HG03354 (cell line): ENCODE data around the gene COL24A1.
"Not testable (repeated sequence)": the region's sequence is repeated elsewhere in the genome, so short reads cannot be mapped to it uniquely, and the experiment has no call there.

Source experiments
- ATAC-seq: cut with Tn5 transposase; IDR thresholded peaks from one replicate; pipeline ENCODE4 v1.9.1; 2021; ENCODE audit warnings: mild to moderate bottlenecking; ENCODE audit not compliant: unreplicated experiment, poor library complexity, severe bottlenecking

The COL24A1 gene

GRCh38 chr1:86154571-86155050, 2.0 kb downstream of the COL24A1 start:
- ATAC-seq: no peak

GRCh38 chr1:86153836-86154235, 2.7 kb downstream of the COL24A1 start:
- no peak for ATAC-seq

- ATAC-seq: no peak
These were observed 3.7 kb downstream of the COL24A1 start for GRCh38 chr1:86152887-86153286.

GRCh38 chr1:86151427-86151826, 5.1 kb downstream of the COL24A1 start:
- ATAC-seq: no peak

GRCh38 chr1:86150553-86151055, 6.0 kb downstream of the COL24A1 start:
- no peak for ATAC-seq

GRCh38 chr1:86149591-86149990, 7.0 kb downstream of the COL24A1 start:
- no peak for ATAC-seq

GRCh38 chr1:86147755-86148154, 8.8 kb downstream of the COL24A1 start:
- no peak for ATAC-seq

- ATAC-seq: no peak
These were observed 10.0 kb downstream of the COL24A1 start for GRCh38 chr1:86146566-86146965.

- no peak for ATAC-seq
These were observed 16.2 kb downstream of the COL24A1 start for GRCh38 chr1:86140281-86140880.

GRCh38 chr1:86138746-86139145, 17.8 kb downstream of the COL24A1 start:
- ATAC-seq: no peak

- no peak for ATAC-seq
These were observed 19.1 kb downstream of the COL24A1 start for GRCh38 chr1:86137436-86137835.

GRCh38 chr1:86119214-86119764, 37.3 kb downstream of the COL24A1 start:
- no peak for ATAC-seq

- no peak for ATAC-seq
These were observed 41.7 kb downstream of the COL24A1 start for GRCh38 chr1:86114816-86115400.

- ATAC-seq: no peak
These were observed 42.3 kb downstream of the COL24A1 start for GRCh38 chr1:86114236-86114635.

- ATAC-seq: not testable (repeated sequence)
These were observed 45.0 kb downstream of the COL24A1 start for GRCh38 chr1:86111590-86111989.

- ATAC-seq: no peak
These were observed 46.0 kb downstream of the COL24A1 start for GRCh38 chr1:86110451-86111129.

- ATAC-seq: no peak
These were observed 51.1 kb downstream of the COL24A1 start for GRCh38 chr1:86105533-86105866.

GRCh38 chr1:86104606-86105532, 51.7 kb downstream of the COL24A1 start:
- no peak for ATAC-seq

- no peak for ATAC-seq
These were observed 55.0 kb downstream of the COL24A1 start for GRCh38 chr1:86101616-86102015.

- ATAC-seq: no peak
These were observed 56.2 kb downstream of the COL24A1 start for GRCh38 chr1:86100401-86100800.
